K562 (cell line): ENCODE data around the gene STX12. TPM values are rescaled to one million over a fixed set of nuclear protein-coding genes. Genes with fewer than 3 reads are reported as not detected.
A peak's percentile ranks its signal among the peaks of the same experiment; 100 is the strongest.

ENCODE experiments used
- GTF2F1 ChIP-seq: IDR thresholded peaks from 2 replicates; pipeline ENCODE4 v1.6.1; 2011; ENCODE audit warnings: low read depth, low read length, improper control_type of control experiment
- JUNB ChIP-seq: fragments of 450-650 bp; formaldehyde crosslinking; conservative IDR thresholded peaks from 2 replicates; pipeline ENCODE4 v1.4.0; 2020; ENCODE audit warnings: mild to moderate bottlenecking
- KDM2B ChIP-seq: fragments of 250-450 bp; sonication (Bioruptor Pico); IDR thresholded peaks from 2 replicates; pipeline ENCODE4 v1.8.0; 2021; ENCODE audit warnings: mild to moderate bottlenecking, moderate library complexity
- NCOA2 ChIP-seq, 2 experiments: fragments of 450-650 bp; IDR thresholded peaks; 2 replicates each; pipeline ENCODE4 v1.6.1; 2018; ENCODE audit warnings: mild to moderate bottlenecking in 2 of 2, moderate library complexity in 1 of 2; ENCODE audit not compliant: partially characterized antibody in 2 of 2
- SMARCA5 ChIP-seq: fragments of 450-650 bp; IDR thresholded peaks from 2 replicates; pipeline ENCODE4 v1.6.1; 2016
- SPI1 ChIP-seq: IDR thresholded peaks from 2 replicates; pipeline ENCODE4 v1.6.1; 2011; ENCODE audit warnings: low read depth, low read length, control low read depth, borderline replicate concordance
- TEAD4 ChIP-seq, 2 experiments: sonication (generic) in 1 of 2; formaldehyde crosslinking in 1 of 2; IDR thresholded peaks; 2 replicates each; pipeline versions ENCODE4 v1.6.1 to v1.8.0; 2012 to 2022; ENCODE audit warnings: borderline replicate concordance in 1 of 2, inconsistent platforms in 1 of 2, low read length in 1 of 2, mild to moderate bottlenecking in 1 of 2, missing genetic modification reagents in 1 of 2
- ZFX ChIP-seq: sonication (generic); formaldehyde crosslinking; IDR thresholded peaks from 2 replicates; pipeline ENCODE4 v1.8.0; 2022; ENCODE audit warnings: mild to moderate bottlenecking, missing genetic modification reagents, moderate library complexity
- ZNF57 ChIP-seq: fragments of 450-650 bp; formaldehyde crosslinking; IDR thresholded peaks from 2 replicates; pipeline ENCODE4 v1.4.0; 2020; ENCODE audit warnings: mild to moderate bottlenecking, moderate library complexity
- ZNF584 ChIP-seq: fragments of 200-800 bp; sonication (Bioruptor generic); IDR thresholded peaks from 2 replicates; pipeline ENCODE4 v1.6.1; 2016; ENCODE audit warnings: low read depth, mild to moderate bottlenecking, missing genetic modification characterization, missing compliant biosample characterization
- ZNF592 ChIP-seq: fragments of 450-650 bp; IDR thresholded peaks from 2 replicates; pipeline ENCODE4 v1.6.1; 2017; ENCODE audit warnings: antibody characterized with exemption, mild to moderate bottlenecking
- polyA plus RNA-seq, 8 experiments: library from polyadenylated mRNA; depleted of rRNA in 4 of 8; stranded (reverse) in 5 of 8; unstranded in 3 of 8; fragments of >200 nt; fragmentation: Nextera tagmentation in 2 of 8; fragmentation: Illumina TruSeq in 1 of 8; extraction: Ambion mirVana in 2 of 8; extraction: Trizol in 1 of 8; gene quantifications; 2 replicates each; pipeline versions ENCODE4 v1.2.1 to v1.2.3, GENCODE V29; 2011 to 2014; ENCODE audit warnings: inconsistent platforms in 1 of 8, missing spikeins in 1 of 8
- total RNA-seq, 7 experiments: library from RNA; depleted of rRNA in 6 of 7; stranded (reverse); fragments of >200 nt in 6 of 7; fragmentation: Illumina TruSeq in 2 of 7; extraction: Trizol in 2 of 7; gene quantifications; 2 replicates each; pipeline versions ENCODE4 v1.2.1 to v1.2.3, GENCODE V29; 2011 to 2021; ENCODE audit warnings: low replicate concordance in 1 of 7
- TF ChIP-seq, protein P1 (sequence below), 2 experiments: IDR thresholded peaks; 2 replicates each; pipeline ENCODE4 v1.6.1; 2012; ENCODE audit warnings: improper control_type of control experiment in 2 of 2, low read depth in 2 of 2, low read length in 2 of 2, borderline replicate concordance in 1 of 2

The STX12 gene
- total and polyA plus RNA-seq, 9 of the 15 experiments (the other 6 are each of a cell fraction or from before 2014, with no cell fraction given), result 16.9 to 31.3 (median 25.7) TPM

DNA sequence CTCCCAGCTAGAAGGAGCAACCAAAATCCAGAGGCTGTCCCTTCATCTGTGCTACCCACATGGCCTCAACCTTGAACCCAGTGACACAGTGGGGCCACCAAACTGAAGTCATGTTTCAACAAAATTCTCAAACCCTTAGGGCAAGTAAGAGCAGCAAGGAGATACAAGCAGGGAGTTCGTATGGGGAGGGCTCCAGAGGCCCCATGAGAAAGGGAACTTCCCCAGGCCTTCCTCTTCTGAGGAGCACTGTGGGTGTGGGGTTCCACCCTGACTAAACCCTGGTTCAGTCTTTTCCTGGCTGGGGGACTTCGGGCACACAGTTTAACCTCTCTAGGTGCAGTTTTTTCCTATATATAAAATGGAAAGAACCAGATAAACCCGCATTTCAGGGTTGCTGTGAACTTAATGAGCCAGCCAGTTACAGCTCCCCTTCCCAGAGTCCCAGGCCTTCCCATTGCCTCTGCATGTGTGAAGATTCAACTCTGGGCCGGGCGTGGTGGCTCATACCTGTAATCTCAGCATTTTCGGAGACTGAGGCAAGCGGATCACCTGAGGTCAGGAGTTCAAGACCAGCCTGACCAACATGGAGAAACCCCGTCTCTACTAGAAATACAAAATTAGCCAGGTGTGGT lies 91.4 kb downstream of the STX12 start (continued):
- TF ChIP-seq ZNF592, result peak; percentile 33; the same call in 1 of the 2 replicates
- no peak for TF ChIP-seq GTF2F1
- no peak for TF ChIP-seq TEAD4 (IDR thresholded peaks at IDR 0.05; ENCODE audit: low read length)
- no peak for TF ChIP-seq TEAD4 (CRISPR knock-in tag; IDR thresholded peaks at IDR 0.05; ENCODE audit: borderline replicate concordance)
- 0 out of 2 replicates have a peak, but pooled peaks have one; percentile 35 for TF ChIP-seq ZNF57
- no peak for TF ChIP-seq NCOA2 (IDR thresholded peaks at IDR 0.05; ENCODE audit: partially characterized antibody in 2 of 2)
- TF ChIP-seq SMARCA5, result no peak
- TF ChIP-seq JUNB, result no peak
- no peak for TF ChIP-seq ZNF584 (CRISPR knock-in tag)
- TF ChIP-seq KDM2B (CRISPR knock-in tag), result no peak
- TF ChIP-seq, protein P1, sequence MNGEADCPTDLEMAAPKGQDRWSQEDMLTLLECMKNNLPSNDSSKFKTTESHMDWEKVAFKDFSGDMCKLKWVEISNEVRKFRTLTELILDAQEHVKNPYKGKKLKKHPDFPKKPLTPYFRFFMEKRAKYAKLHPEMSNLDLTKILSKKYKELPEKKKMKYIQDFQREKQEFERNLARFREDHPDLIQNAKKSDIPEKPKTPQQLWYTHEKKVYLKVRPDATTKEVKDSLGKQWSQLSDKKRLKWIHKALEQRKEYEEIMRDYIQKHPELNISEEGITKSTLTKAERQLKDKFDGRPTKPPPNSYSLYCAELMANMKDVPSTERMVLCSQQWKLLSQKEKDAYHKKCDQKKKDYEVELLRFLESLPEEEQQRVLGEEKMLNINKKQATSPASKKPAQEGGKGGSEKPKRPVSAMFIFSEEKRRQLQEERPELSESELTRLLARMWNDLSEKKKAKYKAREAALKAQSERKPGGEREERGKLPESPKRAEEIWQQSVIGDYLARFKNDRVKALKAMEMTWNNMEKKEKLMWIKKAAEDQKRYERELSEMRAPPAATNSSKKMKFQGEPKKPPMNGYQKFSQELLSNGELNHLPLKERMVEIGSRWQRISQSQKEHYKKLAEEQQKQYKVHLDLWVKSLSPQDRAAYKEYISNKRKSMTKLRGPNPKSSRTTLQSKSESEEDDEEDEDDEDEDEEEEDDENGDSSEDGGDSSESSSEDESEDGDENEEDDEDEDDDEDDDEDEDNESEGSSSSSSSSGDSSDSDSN (IDR thresholded peaks at IDR 0.05; ENCODE audit: borderline replicate concordance in 1 of 2, low read depth in 2 of 2, low read length in 2 of 2), result 0 out of 4 replicates have a peak, but pooled peaks of 1 of the 2 experiments have one; percentile 21
- peak; percentile 49; the same call in 1 of the 2 replicates for TF ChIP-seq ZFX (CRISPR knock-in tag)
- TF ChIP-seq SPI1, result peak; percentile 55; the same call in 1 of the 2 replicates
